HG03045 (cell line): ENCODE results near the gene SERINC3.

ENCODE experiments used
- ATAC-seq: cut with Tn5 transposase; IDR thresholded peaks from one replicate; pipeline ENCODE4 v1.9.1; 2021; ENCODE audit warnings: mild to moderate bottlenecking, moderate library complexity; ENCODE audit not compliant: unreplicated experiment

Gene SERINC3

GRCh38 chr20:44467289-44467883 is 54.5 kb downstream of the SERINC3 start:
- no peak for ATAC-seq

GRCh38 chr20:44465001-44465560 is 56.8 kb downstream of the SERINC3 start:
- no peak for ATAC-seq

GRCh38 chr20:44464514-44464913 is 57.4 kb downstream of the SERINC3 start:
- ATAC-seq, result no peak

GRCh38 chr20:44463466-44463865 is 58.4 kb downstream of the SERINC3 start:
- no peak for ATAC-seq

- no peak for ATAC-seq
Observed at GRCh38 chr20:44461803-44462174, 60.1 kb downstream of the SERINC3 start.

GRCh38 chr20:44461142-44461802 is 60.6 kb downstream of the SERINC3 start:
- ATAC-seq, result no peak

- no peak for ATAC-seq
Observed at GRCh38 chr20:44460795-44461141, 61.1 kb downstream of the SERINC3 start.

GRCh38 chr20:44459271-44459670 is 62.6 kb downstream of the SERINC3 start:
- no peak for ATAC-seq

- ATAC-seq, result no peak
Observed at GRCh38 chr20:44457016-44457415, 64.9 kb downstream of the SERINC3 start.

GRCh38 chr20:44456611-44457010 is 65.3 kb downstream of the SERINC3 start:
- no peak for ATAC-seq

- no peak for ATAC-seq
Observed at GRCh38 chr20:44455126-44455525, 66.7 kb downstream of the SERINC3 start.

GRCh38 chr20:44454306-44454963 is 67.4 kb downstream of the SERINC3 start:
- no peak for ATAC-seq

- ATAC-seq, result no peak
Observed at GRCh38 chr20:44450903-44451450, 70.9 kb downstream of the SERINC3 start.

GRCh38 chr20:44450281-44450889 is 71.5 kb downstream of the SERINC3 start:
- no peak for ATAC-seq

- ATAC-seq, result no peak
Observed at GRCh38 chr20:44449864-44450263, 72.0 kb downstream of the SERINC3 start.

- ATAC-seq, result no peak
Observed at GRCh38 chr20:44448753-44449546, 72.9 kb downstream of the SERINC3 start.

GRCh38 chr20:44447827-44448419 is 73.9 kb downstream of the SERINC3 start:
- no peak for ATAC-seq
